ENCODE measurements around the gene PCDH9.

DNA sequence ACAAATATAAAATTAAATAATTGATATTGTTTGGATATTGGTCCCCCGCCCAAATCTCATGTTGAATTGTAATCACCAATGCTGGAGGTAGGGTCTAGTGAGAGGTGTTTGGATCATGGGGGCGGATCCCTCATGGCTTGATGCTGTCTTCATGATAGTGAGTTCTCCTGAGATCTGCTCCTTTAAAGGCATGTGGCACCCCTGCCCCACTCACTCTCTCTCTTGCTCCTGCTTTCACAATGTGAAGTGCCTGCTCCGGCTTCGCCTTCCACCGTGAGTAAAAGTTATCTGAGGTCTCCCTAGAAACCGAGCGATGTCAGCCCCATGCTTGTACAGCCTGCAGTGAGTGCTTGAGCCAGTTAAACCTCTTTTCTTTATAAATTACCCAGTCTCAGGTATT, 248.2 kb downstream of the PCDH9 start:
- TF ChIP-seq, protein P1, sequence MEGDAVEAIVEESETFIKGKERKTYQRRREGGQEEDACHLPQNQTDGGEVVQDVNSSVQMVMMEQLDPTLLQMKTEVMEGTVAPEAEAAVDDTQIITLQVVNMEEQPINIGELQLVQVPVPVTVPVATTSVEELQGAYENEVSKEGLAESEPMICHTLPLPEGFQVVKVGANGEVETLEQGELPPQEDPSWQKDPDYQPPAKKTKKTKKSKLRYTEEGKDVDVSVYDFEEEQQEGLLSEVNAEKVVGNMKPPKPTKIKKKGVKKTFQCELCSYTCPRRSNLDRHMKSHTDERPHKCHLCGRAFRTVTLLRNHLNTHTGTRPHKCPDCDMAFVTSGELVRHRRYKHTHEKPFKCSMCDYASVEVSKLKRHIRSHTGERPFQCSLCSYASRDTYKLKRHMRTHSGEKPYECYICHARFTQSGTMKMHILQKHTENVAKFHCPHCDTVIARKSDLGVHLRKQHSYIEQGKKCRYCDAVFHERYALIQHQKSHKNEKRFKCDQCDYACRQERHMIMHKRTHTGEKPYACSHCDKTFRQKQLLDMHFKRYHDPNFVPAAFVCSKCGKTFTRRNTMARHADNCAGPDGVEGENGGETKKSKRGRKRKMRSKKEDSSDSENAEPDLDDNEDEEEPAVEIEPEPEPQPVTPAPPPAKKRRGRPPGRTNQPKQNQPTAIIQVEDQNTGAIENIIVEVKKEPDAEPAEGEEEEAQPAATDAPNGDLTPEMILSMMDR (IDR thresholded peaks at IDR 0.05; ENCODE audit: low read depth, low read length): no peak
- TF ChIP-seq EZH2phosphoT487 (IDR thresholded peaks at IDR 0.05; ENCODE audit: low read depth): no peak

Data from OCI-LY3 (cell line).